Stimulated activated naive CD8-positive, alpha-beta T cell treated with anti-CD3 and anti-CD28 coated beads, Interleukin-15, Interleukin-2, amounts not matched to agents 100 ng/mL and 50 ng/mL, for 24 hours (primary cell): ENCODE results near the gene ARF1.

ENCODE experiments used
- H3K27ac Mint-ChIP-seq: one replicate; pipeline ENCODE4 v1.8.0; 2021; ENCODE audit warnings: mild to moderate bottlenecking, mixed read lengths
- H3K27me3 Mint-ChIP-seq: one replicate; pipeline ENCODE4 v1.8.0; 2021; ENCODE audit warnings: mixed read lengths
- H3K36me3 Mint-ChIP-seq: one replicate; pipeline ENCODE4 v1.8.0; 2021; ENCODE audit warnings: low read depth, mixed read lengths
- H3K4me1 Mint-ChIP-seq: one replicate; pipeline ENCODE4 v1.8.0; 2021; ENCODE audit warnings: low read depth, mixed read lengths
- H3K4me3 Mint-ChIP-seq: one replicate; pipeline ENCODE4 v1.8.0; 2021; ENCODE audit warnings: mild to moderate bottlenecking, mixed read lengths
- H3K9me3 Mint-ChIP-seq: one replicate; pipeline ENCODE4 v1.8.0; 2021; ENCODE audit warnings: mixed read lengths

ARF1 gene

GRCh38 chr1:228062085-228062791 is 20.3 kb upstream of the ARF1 start:
- Mint-ChIP-seq H3K27ac (no peak overlapping the region), H3K36me3 (no peaks in the 10 kb centered on the region), H3K9me3 (no peaks in the 10 kb centered on the region), H3K27me3 (peaks cover 27% of the 10 kb centered on the region), H3K4me3 (no peak overlapping the region), H3K4me1 (peaks cover 5% of the 10 kb centered on the region)

- Mint-ChIP-seq H3K27ac (no peak overlapping the region), H3K4me3 (no peak overlapping the region), H3K27me3 (peaks cover 21% of the 10 kb centered on the region), H3K9me3 (no peaks in the 10 kb centered on the region), H3K4me1 (peaks cover 5% of the 10 kb centered on the region), H3K36me3 (no peaks in the 10 kb centered on the region)
These were observed 19.7 kb upstream of the ARF1 start for GRCh38 chr1:228062812-228063211.

- Mint-ChIP-seq H3K27ac (no peak overlapping the region), H3K4me1 (peaks cover 5% of the 10 kb centered on the region), H3K4me3 (no peak overlapping the region), H3K27me3 (peaks cover 15% of the 10 kb centered on the region), H3K9me3 (no peaks in the 10 kb centered on the region), H3K36me3 (no peaks in the 10 kb centered on the region)
These were observed 19.0 kb upstream of the ARF1 start for GRCh38 chr1:228063251-228064191.

GRCh38 chr1:228064296-228064695 is 18.2 kb upstream of the ARF1 start:
- peaks cover 14% of the 10 kb centered on the region for H3K27me3 Mint-ChIP-seq
- no peak overlapping the region for H3K27ac Mint-ChIP-seq
- H3K36me3 Mint-ChIP-seq, result no peaks in the 10 kb centered on the region
- H3K9me3 Mint-ChIP-seq, result no peaks in the 10 kb centered on the region
- peaks cover 5% of the 10 kb centered on the region for H3K4me1 Mint-ChIP-seq
- H3K4me3 Mint-ChIP-seq, result no peak overlapping the region

GRCh38 chr1:228064741-228065542 is 17.6 kb upstream of the ARF1 start:
- Mint-ChIP-seq H3K4me3 (no peak overlapping the region), H3K9me3 (no peaks in the 10 kb centered on the region), H3K36me3 (no peaks in the 10 kb centered on the region), H3K27ac (no peak overlapping the region), H3K4me1 (peaks cover 5% of the 10 kb centered on the region), H3K27me3 (peaks cover 14% of the 10 kb centered on the region)

- no peak overlapping the region for H3K27ac Mint-ChIP-seq
- H3K4me3 Mint-ChIP-seq, result no peak overlapping the region
- no peaks in the 10 kb centered on the region for H3K9me3 Mint-ChIP-seq
- peaks cover 5% of the 10 kb centered on the region for H3K4me1 Mint-ChIP-seq
- H3K36me3 Mint-ChIP-seq, result no peaks in the 10 kb centered on the region
- H3K27me3 Mint-ChIP-seq, result peaks cover 11% of the 10 kb centered on the region
These were observed 16.8 kb upstream of the ARF1 start for GRCh38 chr1:228065543-228066347.

- Mint-ChIP-seq H3K36me3 (no peaks in the 10 kb centered on the region), H3K27ac (no peak overlapping the region), H3K4me1 (no peaks in the 10 kb centered on the region), H3K9me3 (no peaks in the 10 kb centered on the region), H3K4me3 (no peak overlapping the region), H3K27me3 (peaks cover 4% of the 10 kb centered on the region)
These were observed 16.1 kb upstream of the ARF1 start for GRCh38 chr1:228066416-228066815.

- no peak overlapping the region for H3K4me3 Mint-ChIP-seq
- H3K36me3 Mint-ChIP-seq, result no peaks in the 10 kb centered on the region
- no peaks in the 10 kb centered on the region for H3K4me1 Mint-ChIP-seq
- H3K27me3 Mint-ChIP-seq, result peaks cover 4% of the 10 kb centered on the region
- no peaks in the 10 kb centered on the region for H3K9me3 Mint-ChIP-seq
- H3K27ac Mint-ChIP-seq, result no peak overlapping the region
These were observed 15.4 kb upstream of the ARF1 start for GRCh38 chr1:228066891-228067654.

- Mint-ChIP-seq H3K4me1 (no peaks in the 10 kb centered on the region), H3K27ac (no peak overlapping the region), H3K27me3 (peaks cover 4% of the 10 kb centered on the region), H3K4me3 (no peak overlapping the region), H3K36me3 (no peaks in the 10 kb centered on the region), H3K9me3 (no peaks in the 10 kb centered on the region)
These were observed 14.1 kb upstream of the ARF1 start for GRCh38 chr1:228068359-228068758.

GRCh38 chr1:228070173-228070572 is 12.3 kb upstream of the ARF1 start:
- Mint-ChIP-seq H3K4me3 (no peak overlapping the region), H3K27ac (no peak overlapping the region), H3K4me1 (no peaks in the 10 kb centered on the region), H3K36me3 (no peaks in the 10 kb centered on the region), H3K27me3 (peaks cover 4% of the 10 kb centered on the region), H3K9me3 (no peaks in the 10 kb centered on the region)

GRCh38 chr1:228070851-228071250 is 11.7 kb upstream of the ARF1 start:
- no peak overlapping the region for H3K4me3 Mint-ChIP-seq

GRCh38 chr1:228071839-228072657 is 10.5 kb upstream of the ARF1 start:
- no peaks in the 10 kb centered on the region for H3K36me3 Mint-ChIP-seq
- no peaks in the 10 kb centered on the region for H3K27me3 Mint-ChIP-seq
- H3K9me3 Mint-ChIP-seq, result no peaks in the 10 kb centered on the region
- no peaks in the 10 kb centered on the region for H3K4me1 Mint-ChIP-seq
- H3K4me3 Mint-ChIP-seq, result no peak overlapping the region
- H3K27ac Mint-ChIP-seq, result no peak overlapping the region

More at GRCh38 chr1:228070851-228071250, 11.7 kb upstream of the ARF1 start:
- H3K4me1 Mint-ChIP-seq, result no peaks in the 10 kb centered on the region
- no peaks in the 10 kb centered on the region for H3K36me3 Mint-ChIP-seq
- no peaks in the 10 kb centered on the region for H3K9me3 Mint-ChIP-seq
- no peak overlapping the region for H3K27ac Mint-ChIP-seq
- peaks cover 4% of the 10 kb centered on the region for H3K27me3 Mint-ChIP-seq

- H3K4me1 Mint-ChIP-seq, result no peaks in the 10 kb centered on the region
- no peaks in the 10 kb centered on the region for H3K27me3 Mint-ChIP-seq
- no peak overlapping the region for H3K4me3 Mint-ChIP-seq
- no peaks in the 10 kb centered on the region for H3K36me3 Mint-ChIP-seq
- no peaks in the 10 kb centered on the region for H3K9me3 Mint-ChIP-seq
- H3K27ac Mint-ChIP-seq, result no peak overlapping the region
These were observed 9.9 kb upstream of the ARF1 start for GRCh38 chr1:228072658-228073043.
